ENCODE data around the gene RFT1.

Gene RFT1

GRCh38 chr3:53079147-53079546, 51.1 kb downstream of the RFT1 start:
- Histone ChIP-seq H3K9me3 (ENCODE audit: control insufficient read depth, low read length) (no peaks in the 10 kb centered on the region), H3K27me3 (ENCODE audit: control insufficient read depth in 1 of 2, insufficient read depth in 1 of 2, low read length in 2 of 2) (peaks cover 0 to 12% of the 10 kb centered on the region in 2 experiments), H2BK120ac (ENCODE audit: low read depth, low read length) (no peak overlapping the region), H3K14ac (ENCODE audit: low read length in 2 of 2) (no peak overlapping the region), H2BK5ac (ENCODE audit: low read depth, low read length, poor library complexity, severe bottlenecking) (no peak overlapping the region), H3K23ac (ENCODE audit: low read length in 2 of 2) (no peak overlapping the region), H3K4ac (ENCODE audit: low read depth in 1 of 2, low read length in 2 of 2) (no peak overlapping the region), H3K79me1 (replicated peaks; ENCODE audit: low read length, poor library complexity, severe bottlenecking) (no peaks in the 10 kb centered on the region), H3K4me2 (ENCODE audit: low read length, poor library complexity, severe bottlenecking) (no peak overlapping the region), H2BK15ac (ENCODE audit: low read depth, poor library complexity, severe bottlenecking) (no peak overlapping the region), H3K36me3 (ENCODE audit: control insufficient read depth in 1 of 2, insufficient read depth in 2 of 2, low read depth in 1 of 2, low read length in 2 of 2) (peaks cover 0 to 6% of the 10 kb centered on the region in 2 experiments), H2AK5ac (ENCODE audit: low read length, severe bottlenecking) (no peak overlapping the region), H3K18ac (ENCODE audit: low read depth in 1 of 2, low read length in 2 of 2) (no peak overlapping the region), H4K8ac (ENCODE audit: low read length) (no peak overlapping the region), H4K91ac (ENCODE audit: low read length) (no peak overlapping the region), H3K27ac (ENCODE audit: low read length, poor library complexity, severe bottlenecking) (no peak overlapping the region), H2AFZ (ENCODE audit: low read depth, low read length) (no peak overlapping the region), H3K9ac (ENCODE audit: low read length) (no peak overlapping the region), H3K4me3 (ENCODE audit: insufficient read depth in 1 of 2, low read depth in 1 of 2, low read length in 2 of 2) (no peak overlapping the region), H2BK12ac (ENCODE audit: low read length in 2 of 2) (no peak overlapping the region), H3K4me1 (ENCODE audit: control insufficient read depth, insufficient read depth, low read depth, low read length) (peaks cover 5% of the 10 kb centered on the region)
- DNase-seq, result no peak
- WGBS, result 81% methylated on average over 5 of the region's 6 CpGs

GRCh38 chr3:53078656-53079055, 51.6 kb downstream of the RFT1 start:
- Histone ChIP-seq H2BK15ac (ENCODE audit: low read depth, poor library complexity, severe bottlenecking) (no peak overlapping the region), H2AK5ac (ENCODE audit: low read length, severe bottlenecking) (no peak overlapping the region), H3K4me1 (ENCODE audit: control insufficient read depth, insufficient read depth, low read depth, low read length) (peaks cover 3% of the 10 kb centered on the region), H4K8ac (ENCODE audit: low read length) (no peak overlapping the region), H2BK12ac (ENCODE audit: low read length in 2 of 2) (no peak overlapping the region), H3K23ac (ENCODE audit: low read length in 2 of 2) (no peak overlapping the region), H3K4me3 (ENCODE audit: insufficient read depth in 1 of 2, low read depth in 1 of 2, low read length in 2 of 2) (no peak overlapping the region), H3K9ac (ENCODE audit: low read length) (no peak overlapping the region), H3K36me3 (ENCODE audit: control insufficient read depth in 1 of 2, insufficient read depth in 2 of 2, low read depth in 1 of 2, low read length in 2 of 2) (peaks cover 0 to 6% of the 10 kb centered on the region in 2 experiments), H3K4me2 (ENCODE audit: low read length, poor library complexity, severe bottlenecking) (no peak overlapping the region), H3K9me3 (ENCODE audit: control insufficient read depth, low read length) (no peaks in the 10 kb centered on the region), H2BK5ac (ENCODE audit: low read depth, low read length, poor library complexity, severe bottlenecking) (no peak overlapping the region), H2BK120ac (ENCODE audit: low read depth, low read length) (no peak overlapping the region), H2AFZ (ENCODE audit: low read depth, low read length) (no peak overlapping the region), H3K4ac (ENCODE audit: low read depth in 1 of 2, low read length in 2 of 2) (no peak overlapping the region), H3K14ac (ENCODE audit: low read length in 2 of 2) (no peak overlapping the region), H3K27me3 (ENCODE audit: control insufficient read depth in 1 of 2, insufficient read depth in 1 of 2, low read length in 2 of 2) (peaks cover 0 to 12% of the 10 kb centered on the region in 2 experiments), H3K27ac (ENCODE audit: low read length, poor library complexity, severe bottlenecking) (no peak overlapping the region), H3K79me1 (replicated peaks; ENCODE audit: low read length, poor library complexity, severe bottlenecking) (no peaks in the 10 kb centered on the region), H4K91ac (ENCODE audit: low read length) (no peak overlapping the region), H3K18ac (ENCODE audit: low read depth in 1 of 2, low read length in 2 of 2) (no peak overlapping the region)
- WGBS, result 93% methylated on average over 3 of the region's 3 CpGs
- no peak for DNase-seq

GRCh38 chr3:53077476-53078220, 52.6 kb downstream of the RFT1 start:
- Histone ChIP-seq H3K27me3 (ENCODE audit: control insufficient read depth in 1 of 2, insufficient read depth in 1 of 2, low read length in 2 of 2) (peaks cover 0 to 12% of the 10 kb centered on the region in 2 experiments), H2BK15ac (ENCODE audit: low read depth, poor library complexity, severe bottlenecking) (no peak overlapping the region), H2BK12ac (ENCODE audit: low read length in 2 of 2) (no peak overlapping the region), H3K27ac (ENCODE audit: low read length, poor library complexity, severe bottlenecking) (no peak overlapping the region), H3K23ac (ENCODE audit: low read length in 2 of 2) (no peak overlapping the region), H3K36me3 (ENCODE audit: control insufficient read depth in 1 of 2, insufficient read depth in 2 of 2, low read depth in 1 of 2, low read length in 2 of 2) (peaks cover 0 to 6% of the 10 kb centered on the region in 2 experiments), H3K9me3 (ENCODE audit: control insufficient read depth, low read length) (no peaks in the 10 kb centered on the region), H3K4ac (ENCODE audit: low read depth in 1 of 2, low read length in 2 of 2) (no peak overlapping the region), H4K91ac (ENCODE audit: low read length) (no peak overlapping the region), H3K9ac (ENCODE audit: low read length) (no peak overlapping the region), H3K18ac (ENCODE audit: low read depth in 1 of 2, low read length in 2 of 2) (no peak overlapping the region), H3K79me1 (replicated peaks; ENCODE audit: low read length, poor library complexity, severe bottlenecking) (no peaks in the 10 kb centered on the region), H2AFZ (ENCODE audit: low read depth, low read length) (no peak overlapping the region), H4K8ac (ENCODE audit: low read length) (peak overlapping the region; percentile 14), H3K4me3 (ENCODE audit: insufficient read depth in 1 of 2, low read depth in 1 of 2, low read length in 2 of 2) (no peak overlapping the region), H2AK5ac (ENCODE audit: low read length, severe bottlenecking) (no peak overlapping the region), H3K14ac (ENCODE audit: low read length in 2 of 2) (no peak overlapping the region), H2BK5ac (ENCODE audit: low read depth, low read length, poor library complexity, severe bottlenecking) (no peak overlapping the region), H3K4me2 (ENCODE audit: low read length, poor library complexity, severe bottlenecking) (no peak overlapping the region), H3K4me1 (ENCODE audit: control insufficient read depth, insufficient read depth, low read depth, low read length) (peaks cover 5% of the 10 kb centered on the region), H2BK120ac (ENCODE audit: low read depth, low read length) (no peak overlapping the region)
- WGBS, result 87% methylated on average over 10 of the region's 10 CpGs
- no peak for DNase-seq

- peaks cover 0 to 12% of the 10 kb centered on the region in 2 experiments for H3K27me3 ChIP-seq (ENCODE audit: control insufficient read depth in 1 of 2, insufficient read depth in 1 of 2, low read length in 2 of 2)
- H3K27ac ChIP-seq (ENCODE audit: low read length, poor library complexity, severe bottlenecking), result no peak overlapping the region
- H3K4me1 ChIP-seq (ENCODE audit: control insufficient read depth, insufficient read depth, low read depth, low read length), result peaks cover 12% of the 10 kb centered on the region
- no peak overlapping the region for H3K18ac ChIP-seq (ENCODE audit: low read depth in 1 of 2, low read length in 2 of 2)
- no peak overlapping the region for H2BK5ac ChIP-seq (ENCODE audit: low read depth, low read length, poor library complexity, severe bottlenecking)
- H2BK15ac ChIP-seq (ENCODE audit: low read depth, poor library complexity, severe bottlenecking), result no peak overlapping the region
- no peak overlapping the region for H3K4me3 ChIP-seq (ENCODE audit: insufficient read depth in 1 of 2, low read depth in 1 of 2, low read length in 2 of 2)
- H4K8ac ChIP-seq (ENCODE audit: low read length), result no peak overlapping the region
- 90% methylated on average over 3 of the region's 3 CpGs for WGBS
- H3K9ac ChIP-seq (ENCODE audit: low read length), result no peak overlapping the region
- H2AK5ac ChIP-seq (ENCODE audit: low read length, severe bottlenecking), result no peak overlapping the region
- H3K79me1 ChIP-seq (replicated peaks; ENCODE audit: low read length, poor library complexity, severe bottlenecking), result no peaks in the 10 kb centered on the region
- H3K9me3 ChIP-seq (ENCODE audit: control insufficient read depth, low read length), result no peaks in the 10 kb centered on the region
- H3K14ac ChIP-seq (ENCODE audit: low read length in 2 of 2), result no peak overlapping the region
- no peak for DNase-seq
- H3K4ac ChIP-seq (ENCODE audit: low read depth in 1 of 2, low read length in 2 of 2), result no peak overlapping the region
- peaks cover 0 to 6% of the 10 kb centered on the region in 2 experiments for H3K36me3 ChIP-seq (ENCODE audit: control insufficient read depth in 1 of 2, insufficient read depth in 2 of 2, low read depth in 1 of 2, low read length in 2 of 2)
- H3K4me2 ChIP-seq (ENCODE audit: low read length, poor library complexity, severe bottlenecking), result no peak overlapping the region
- H2BK120ac ChIP-seq (ENCODE audit: low read depth, low read length), result no peak overlapping the region
- no peak overlapping the region for H2AFZ ChIP-seq (ENCODE audit: low read depth, low read length)
- no peak overlapping the region for H2BK12ac ChIP-seq (ENCODE audit: low read length in 2 of 2)
- no peak overlapping the region for H4K91ac ChIP-seq (ENCODE audit: low read length)
- H3K23ac ChIP-seq (ENCODE audit: low read length in 2 of 2), result no peak overlapping the region
Observed at GRCh38 chr3:53075743-53076140, 54.5 kb downstream of the RFT1 start.

Measured in mesenchymal stem cell (in vitro differentiated cells and primary cell).